Body of pancreas (tissue), 4 donors: ENCODE results near the gene SETD2.

Experiments used
- POLR2A ChIP-seq, 3 donors: fragments of 450-650 bp; IDR thresholded peaks; one replicate each; pipeline ENCODE4 v1.6.1; 2016; ENCODE audit warnings: antibody characterized with exemption in 3 of 3, mild to moderate bottlenecking in 2 of 3
- TF ChIP-seq, protein P1 (sequence below), 7 experiments: fragments of 450-650 bp in 4 of 7; fragments of 200-600 bp in 3 of 7; sonication (generic) in 3 of 7; IDR thresholded peaks; one replicate each; pipeline ENCODE4 v1.5.1; 2016 to 2019; ENCODE audit warnings: antibody characterized with exemption in 7 of 7

DNA sequence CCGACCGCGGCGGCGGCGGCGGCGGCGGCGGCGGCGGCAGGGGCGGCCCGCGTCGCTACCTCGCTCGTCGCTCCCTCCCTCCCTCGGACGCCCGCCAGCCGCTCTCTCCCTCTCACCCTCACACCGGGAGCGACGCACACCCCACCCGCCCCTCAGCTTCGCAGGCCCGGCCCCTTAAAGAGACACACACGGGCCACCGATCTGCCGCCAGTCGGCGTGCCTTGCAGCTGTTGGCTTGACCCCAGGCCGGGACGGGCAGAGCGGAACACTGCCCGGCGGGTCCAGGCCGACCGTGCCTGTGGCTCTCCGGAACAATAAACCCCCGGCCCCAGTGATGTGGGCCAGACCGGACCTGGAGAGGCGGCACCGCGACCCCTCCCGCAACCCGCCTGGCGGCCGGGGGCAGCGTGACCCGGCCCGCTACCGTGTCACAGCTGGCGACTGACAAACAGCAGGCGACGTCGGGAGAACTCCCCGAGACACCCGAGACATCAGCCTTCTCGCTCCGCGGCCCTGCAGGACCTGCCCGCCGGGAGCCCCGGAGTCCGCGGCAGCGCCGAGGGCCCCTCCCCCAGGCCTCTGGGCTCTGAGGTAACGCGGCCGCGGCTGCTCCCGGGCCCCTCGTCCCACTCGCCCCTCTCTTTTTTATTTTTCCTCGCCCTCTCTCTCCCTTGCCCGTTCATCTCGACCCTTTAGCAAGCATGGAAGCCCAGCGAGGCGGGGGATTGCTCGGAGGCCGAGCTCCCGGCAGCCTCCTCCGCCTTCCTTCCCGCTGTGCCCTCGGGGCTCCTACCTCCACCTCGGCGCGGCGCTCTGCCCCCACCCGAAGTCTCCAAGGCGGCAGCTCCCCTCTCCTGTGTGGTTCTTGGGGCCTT lies at the start of gene SETD2:
- TF ChIP-seq, protein P1, sequence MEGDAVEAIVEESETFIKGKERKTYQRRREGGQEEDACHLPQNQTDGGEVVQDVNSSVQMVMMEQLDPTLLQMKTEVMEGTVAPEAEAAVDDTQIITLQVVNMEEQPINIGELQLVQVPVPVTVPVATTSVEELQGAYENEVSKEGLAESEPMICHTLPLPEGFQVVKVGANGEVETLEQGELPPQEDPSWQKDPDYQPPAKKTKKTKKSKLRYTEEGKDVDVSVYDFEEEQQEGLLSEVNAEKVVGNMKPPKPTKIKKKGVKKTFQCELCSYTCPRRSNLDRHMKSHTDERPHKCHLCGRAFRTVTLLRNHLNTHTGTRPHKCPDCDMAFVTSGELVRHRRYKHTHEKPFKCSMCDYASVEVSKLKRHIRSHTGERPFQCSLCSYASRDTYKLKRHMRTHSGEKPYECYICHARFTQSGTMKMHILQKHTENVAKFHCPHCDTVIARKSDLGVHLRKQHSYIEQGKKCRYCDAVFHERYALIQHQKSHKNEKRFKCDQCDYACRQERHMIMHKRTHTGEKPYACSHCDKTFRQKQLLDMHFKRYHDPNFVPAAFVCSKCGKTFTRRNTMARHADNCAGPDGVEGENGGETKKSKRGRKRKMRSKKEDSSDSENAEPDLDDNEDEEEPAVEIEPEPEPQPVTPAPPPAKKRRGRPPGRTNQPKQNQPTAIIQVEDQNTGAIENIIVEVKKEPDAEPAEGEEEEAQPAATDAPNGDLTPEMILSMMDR (IDR thresholded peaks at IDR 0.05), result peak in 6 of 7 experiments; percentile 12 to 58 (median 50)
- peak; percentile 51 to 79 (median 76) for TF ChIP-seq POLR2A (IDR thresholded peaks at IDR 0.05)
